HG03025 (cell line): ENCODE data around the gene POU2F1.

Source experiments
- ATAC-seq: cut with Tn5 transposase; IDR thresholded peaks from one replicate; pipeline ENCODE4 v1.9.1; 2021; ENCODE audit warnings: mild to moderate bottlenecking, moderate library complexity; ENCODE audit not compliant: unreplicated experiment, low FRiP score

The POU2F1 gene

DNA sequence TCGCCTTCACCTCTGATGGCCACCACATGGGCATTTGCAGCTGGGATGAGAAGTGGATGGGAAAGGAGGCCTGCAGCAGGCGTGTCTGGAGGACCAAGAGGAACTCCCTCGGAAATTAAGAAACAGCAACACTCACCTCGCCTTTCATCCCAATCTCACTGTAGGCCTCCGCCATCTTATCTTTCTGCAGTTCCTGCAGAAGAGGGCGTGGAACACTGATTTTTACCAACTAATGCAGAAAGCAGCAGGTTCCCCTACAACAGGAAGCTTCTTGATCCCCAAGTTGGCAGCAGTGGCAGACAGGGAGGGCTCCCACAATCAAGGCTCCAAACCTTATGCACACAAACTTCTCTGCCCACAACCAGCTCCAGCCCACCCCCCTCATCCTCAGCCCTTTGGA lies 213.2 kb downstream of the POU2F1 start:
- no peak for ATAC-seq

DNA sequence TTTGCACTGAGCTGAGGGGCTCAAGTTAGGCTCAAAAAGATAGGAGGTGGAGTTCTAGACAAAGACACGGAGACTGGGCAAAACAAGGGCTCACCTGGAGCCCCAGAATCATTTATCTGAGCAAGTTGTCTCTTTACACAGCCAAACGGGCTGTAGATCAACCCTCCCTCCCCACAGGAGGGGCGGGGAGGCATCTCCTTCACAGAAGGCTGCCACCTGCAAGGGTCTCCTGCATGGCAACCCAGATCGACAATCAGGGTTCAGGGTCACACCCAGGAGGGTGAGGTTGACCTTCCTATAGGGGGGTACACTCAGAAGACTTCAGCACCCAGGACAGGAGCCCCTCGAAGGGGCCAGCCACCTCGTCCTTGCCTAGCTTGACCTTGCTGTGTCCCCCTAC lies 213.6 kb downstream of the POU2F1 start:
- ATAC-seq = no peak

DNA sequence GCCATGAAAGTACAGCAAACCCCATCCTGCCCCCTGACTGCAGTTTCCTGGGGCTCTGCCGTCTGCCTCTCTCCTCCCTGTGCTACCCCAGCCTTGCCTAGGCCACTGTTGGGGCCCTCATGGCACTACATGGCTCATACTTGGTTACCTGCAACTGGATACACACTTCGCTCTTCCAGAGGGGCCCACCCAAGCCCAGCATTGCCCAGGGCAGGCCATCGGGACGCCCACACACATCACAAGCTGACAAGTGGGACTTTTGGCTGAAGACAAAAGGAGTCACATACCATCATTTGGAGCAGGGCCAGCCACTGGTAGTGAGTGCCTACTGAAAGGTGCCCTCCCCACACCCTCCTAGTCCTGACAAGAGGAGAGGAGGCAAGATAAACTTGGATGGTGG lies 214.8 kb downstream of the POU2F1 start:
- no peak for ATAC-seq

DNA sequence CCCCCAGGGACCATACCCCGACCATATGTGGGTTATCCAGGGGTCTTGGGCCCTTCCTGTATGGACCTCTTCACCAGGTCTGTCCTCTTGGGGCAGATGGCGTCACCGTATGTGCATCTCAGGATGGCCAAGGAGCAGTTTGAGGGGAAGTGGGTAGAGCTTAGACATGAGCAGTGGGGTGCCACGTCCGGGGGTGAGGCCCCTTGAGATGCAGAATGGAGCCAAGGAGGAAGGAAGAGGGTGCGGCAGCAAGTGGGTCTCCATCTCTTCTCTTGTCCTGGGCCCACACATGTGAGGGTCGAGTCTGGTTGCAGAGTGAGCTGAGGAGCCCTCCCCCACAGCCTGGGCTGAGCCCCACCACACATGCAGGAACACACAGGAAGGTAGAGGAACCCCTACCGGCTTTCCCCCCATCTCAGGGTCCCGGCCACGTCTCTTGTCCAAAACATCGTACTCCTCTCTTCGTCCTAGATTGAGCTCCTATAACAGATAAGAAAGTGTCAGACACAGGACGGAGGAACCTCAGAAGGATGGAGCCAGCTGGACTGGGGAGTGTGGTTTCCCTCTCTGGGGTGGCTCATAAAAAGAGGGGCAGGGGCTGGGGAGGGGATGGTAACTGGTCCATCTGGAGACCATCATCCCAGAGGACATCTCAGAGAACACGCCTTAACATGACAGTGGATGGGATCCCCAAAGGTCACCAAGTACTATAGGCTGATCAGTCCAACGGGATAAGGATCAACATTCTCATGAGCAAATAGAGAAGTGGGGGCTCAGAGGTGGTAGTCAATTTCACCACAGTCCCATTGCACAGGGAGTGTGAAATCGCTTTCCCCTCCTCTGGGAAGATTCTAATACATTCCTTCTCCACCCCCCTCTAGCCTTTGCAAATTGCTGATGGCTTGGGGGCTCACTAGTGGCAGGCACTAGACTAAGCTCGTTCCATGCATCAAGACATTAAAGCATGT lies 217.8 kb downstream of the POU2F1 start:
- ATAC-seq = no peak

DNA sequence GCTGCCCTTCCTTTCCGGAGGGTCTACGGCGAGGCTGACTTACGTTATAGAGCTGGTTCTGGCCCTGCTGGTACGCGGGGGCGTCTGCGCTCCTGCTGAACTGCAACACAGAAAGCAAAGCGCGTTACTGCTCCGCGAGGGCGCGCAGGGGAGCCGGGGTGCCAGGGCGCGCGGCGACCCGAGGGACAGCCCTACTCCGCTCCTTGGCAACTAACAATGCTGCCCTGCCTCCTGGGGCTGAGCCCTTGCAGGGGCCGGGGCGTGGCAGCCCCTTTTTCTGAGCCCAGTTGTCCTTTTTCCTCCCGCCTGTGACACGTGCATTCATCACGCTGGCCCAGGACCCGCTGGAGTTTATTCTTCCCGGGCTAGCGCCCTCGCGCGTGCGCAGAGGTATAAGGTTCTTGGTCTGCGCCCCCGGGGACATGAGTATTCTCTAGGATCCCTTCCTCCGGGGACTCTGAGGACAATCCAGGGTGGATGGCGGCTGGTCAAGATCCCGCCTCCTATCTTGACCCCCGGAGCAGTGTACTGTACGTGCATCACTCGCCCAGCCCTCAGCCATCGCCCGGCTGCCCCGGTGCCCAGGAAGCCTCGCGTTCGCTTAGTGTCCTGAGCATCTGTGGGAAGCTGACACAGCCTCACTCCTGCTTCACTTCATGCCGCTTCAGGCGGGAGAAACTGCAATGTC lies 218.8 kb downstream of the POU2F1 start:
- ATAC-seq = no peak

DNA sequence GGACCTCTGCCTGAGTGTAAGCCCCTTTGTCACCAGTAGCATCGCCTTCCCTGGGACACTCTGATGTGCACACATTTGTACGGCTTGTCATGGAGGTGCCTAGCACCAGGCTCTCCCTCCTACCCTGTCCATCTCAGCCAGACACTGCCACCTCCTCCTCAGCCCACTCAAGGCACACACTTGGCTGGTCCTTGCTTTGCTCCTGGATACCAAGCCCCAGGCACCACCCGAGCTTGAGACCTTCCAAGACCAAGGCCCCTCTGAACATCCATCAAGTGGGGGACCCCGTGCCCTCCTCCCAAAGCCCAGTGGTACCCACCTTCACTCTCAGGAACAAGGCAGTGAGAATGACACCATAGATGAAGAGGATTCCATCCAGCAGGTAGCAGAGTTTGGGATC lies 219.7 kb downstream of the POU2F1 start:
- no peak for ATAC-seq

DNA sequence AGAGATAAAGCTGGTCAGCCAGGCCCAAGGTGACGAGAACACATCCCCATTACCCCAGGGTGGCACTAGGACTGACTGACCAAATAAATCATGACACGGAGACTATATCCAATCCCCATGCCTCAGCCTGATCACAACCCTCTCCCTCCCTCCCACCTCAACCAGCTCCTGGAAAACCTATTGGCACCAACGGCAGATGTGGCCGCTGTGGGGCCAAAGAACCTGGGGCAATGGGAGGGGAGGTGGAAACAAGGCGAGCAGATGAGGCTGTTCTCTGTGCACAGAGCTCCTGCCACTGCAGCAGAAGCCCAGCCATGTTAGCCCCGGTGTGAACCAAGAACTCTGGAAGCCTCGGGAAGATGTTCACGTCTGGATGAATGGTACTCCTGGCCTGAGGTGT lies 220.1 kb downstream of the POU2F1 start:
- ATAC-seq = no peak

DNA sequence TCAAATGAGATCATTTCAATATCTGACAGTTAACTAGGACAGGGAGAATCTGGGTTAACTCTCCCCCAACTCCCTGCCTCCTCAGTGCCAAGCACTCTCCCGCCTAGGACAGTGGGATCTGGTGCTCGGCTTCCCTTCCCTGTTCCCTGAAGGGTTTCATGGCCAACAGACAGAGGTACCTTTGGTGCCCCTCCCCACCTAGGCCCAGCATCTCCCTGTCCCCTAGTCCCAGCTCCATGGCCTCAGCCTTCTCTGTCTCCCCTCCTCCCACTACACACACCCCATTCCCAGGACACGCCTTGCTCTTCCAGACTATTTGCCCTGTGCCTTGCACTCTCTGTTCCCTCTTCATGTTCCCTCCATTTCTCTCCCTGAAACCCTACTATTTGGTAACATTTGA lies 220.5 kb downstream of the POU2F1 start:
- no peak for ATAC-seq

DNA sequence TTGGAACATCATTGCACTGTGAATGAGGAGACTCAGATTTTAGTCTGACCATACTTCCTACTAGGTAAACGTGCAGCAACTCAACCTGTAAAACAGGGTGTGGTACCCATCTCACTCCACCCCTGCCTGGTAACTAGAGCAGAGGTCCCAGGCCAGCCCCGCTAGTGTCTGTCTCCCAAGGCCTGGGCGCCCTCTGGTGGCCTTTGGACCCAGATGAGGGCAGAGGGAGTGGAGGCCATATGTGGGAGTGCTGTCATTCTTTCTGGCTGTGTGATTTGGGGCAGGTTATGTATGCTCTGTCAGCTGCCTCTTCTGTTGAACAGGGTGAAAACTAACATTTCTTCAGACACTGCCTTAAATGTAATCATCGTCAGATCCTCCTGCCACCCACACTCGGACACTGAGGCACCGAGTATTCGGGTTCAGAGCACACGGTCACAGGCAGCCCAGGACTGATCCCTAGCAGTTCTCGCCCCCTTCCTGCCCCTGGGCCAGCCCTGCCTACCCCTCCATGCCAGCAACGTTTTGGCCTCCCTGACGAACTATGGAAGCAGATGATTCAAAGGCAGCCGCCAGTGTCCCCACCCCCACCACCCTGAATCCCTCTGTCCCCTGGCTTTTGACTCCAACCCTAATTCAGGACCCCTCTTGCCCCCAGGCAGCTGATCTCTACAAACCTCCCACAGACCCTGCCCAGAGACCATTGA lies 221.6 kb downstream of the POU2F1 start:
- ATAC-seq = peak; percentile 79

DNA sequence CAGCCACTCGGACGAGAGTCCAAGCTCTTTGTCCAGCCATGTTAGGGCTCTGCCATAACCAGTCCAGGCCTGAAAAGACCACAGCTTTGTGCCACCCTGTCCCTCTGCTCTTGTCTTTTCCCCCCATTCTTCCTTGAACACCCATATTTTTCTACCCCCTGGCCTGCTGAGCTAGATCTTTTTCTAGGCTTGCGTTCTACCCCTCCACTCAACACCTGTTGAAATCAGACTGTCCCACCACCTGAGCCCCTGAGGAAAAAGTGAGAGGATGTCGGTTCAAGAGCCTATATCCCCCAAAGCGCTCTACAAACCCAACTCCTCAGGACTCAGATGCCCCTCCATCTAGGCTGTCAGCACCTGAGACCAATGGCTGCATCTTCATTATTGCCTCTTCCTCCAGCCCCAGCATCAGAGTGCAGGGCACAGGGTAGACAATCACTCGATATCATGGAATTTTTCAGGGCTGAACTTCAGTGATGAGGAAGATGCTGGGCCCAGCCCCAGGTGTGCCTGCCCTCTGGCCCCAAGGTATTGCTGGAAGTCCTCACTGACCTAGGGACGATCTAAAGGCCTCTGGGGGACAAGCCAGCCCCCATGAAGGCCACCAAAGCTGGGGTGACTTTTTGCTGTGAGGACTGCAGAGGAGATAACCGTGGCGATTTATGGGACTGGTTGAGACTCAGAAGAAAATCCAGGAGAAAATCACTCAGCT lies 222.3 kb downstream of the POU2F1 start:
- no peak for ATAC-seq

DNA sequence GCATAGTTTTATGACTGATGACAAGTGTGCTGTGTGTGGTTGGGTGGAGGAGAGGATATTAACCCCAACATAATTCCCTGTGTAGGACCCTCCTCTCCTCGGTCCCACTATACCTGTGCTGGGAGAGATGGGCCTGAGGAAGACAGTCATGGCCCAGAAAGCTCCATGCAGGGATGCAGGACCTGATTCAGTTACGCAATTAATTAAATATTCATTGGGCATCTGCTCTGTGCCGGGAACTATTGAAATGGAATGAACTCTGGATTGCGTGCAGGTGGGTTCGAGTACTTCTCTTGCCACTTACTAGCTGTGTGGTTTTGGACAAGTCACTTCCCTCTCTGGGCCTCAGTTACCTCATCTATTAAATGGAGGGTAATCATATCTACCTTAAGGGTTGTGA lies 223.1 kb downstream of the POU2F1 start:
- ATAC-seq = no peak

DNA sequence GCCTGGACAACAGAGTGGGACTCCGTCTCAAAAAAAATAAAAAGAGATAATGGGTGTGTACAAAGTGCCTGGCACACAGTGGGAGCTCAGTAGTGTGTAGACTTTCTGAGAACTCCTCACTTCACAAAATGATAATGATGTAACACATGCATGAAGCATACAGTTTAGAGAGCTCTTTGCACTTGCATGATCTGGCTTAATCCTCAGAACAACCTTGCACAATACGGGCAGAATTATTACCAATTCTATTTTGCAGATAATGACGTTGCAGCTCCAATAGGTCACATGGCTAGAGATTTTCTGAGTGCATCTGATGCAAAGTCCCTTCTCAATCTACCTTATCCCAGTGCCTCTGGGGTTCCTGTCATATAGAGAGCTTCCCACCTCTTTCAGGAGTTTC lies 226.3 kb downstream of the POU2F1 start:
- no peak for ATAC-seq

DNA sequence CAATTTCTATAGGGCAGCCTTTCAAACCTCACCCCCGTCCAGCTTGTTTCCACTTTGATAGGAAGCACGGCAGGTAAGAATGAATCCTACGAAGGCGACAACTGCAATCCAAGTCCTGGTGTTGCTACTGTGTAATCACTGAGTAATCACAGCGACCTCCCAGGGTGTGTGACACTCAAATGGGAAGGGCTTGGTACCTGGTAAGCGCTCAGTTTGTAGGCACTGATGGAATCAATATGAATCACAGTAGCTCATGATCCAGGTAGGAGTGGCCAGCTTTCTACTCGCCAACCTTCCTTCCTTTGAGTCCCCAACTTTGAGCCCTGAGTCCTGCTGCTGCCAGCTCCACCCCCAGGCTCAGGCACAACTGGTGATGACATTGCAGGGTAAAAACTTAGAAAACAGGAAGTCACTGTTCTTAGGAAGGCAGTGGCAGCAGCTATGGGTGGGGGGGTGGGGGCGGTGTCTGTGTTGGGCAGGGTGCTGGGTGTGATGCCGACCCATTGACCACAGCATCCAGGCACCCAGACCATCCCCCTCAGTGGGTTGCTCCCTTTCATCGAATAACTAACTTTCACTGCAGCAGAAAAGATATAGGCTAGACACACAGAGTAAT lies 226.9 kb downstream of the POU2F1 start:
- no peak for ATAC-seq

DNA sequence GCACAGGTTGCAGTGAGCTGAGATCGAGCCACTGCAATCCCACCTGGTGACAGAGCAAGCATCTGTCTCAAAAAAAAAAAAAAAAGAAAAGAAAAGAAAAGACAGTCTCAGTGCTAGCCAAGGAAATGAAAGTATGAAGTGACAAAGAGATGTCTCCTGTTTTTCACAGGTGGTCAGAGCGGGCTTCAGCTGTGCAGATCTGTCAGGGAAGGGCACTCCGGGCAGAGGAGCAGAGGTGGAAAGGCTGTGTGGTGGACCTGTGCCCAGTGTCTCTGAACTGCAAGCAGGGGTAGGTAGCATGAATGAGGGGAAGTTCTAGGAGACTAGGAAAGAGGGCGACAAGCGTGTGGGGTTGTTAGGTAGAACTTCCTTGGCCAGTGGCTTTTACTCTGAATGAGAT lies 230.2 kb downstream of the POU2F1 start:
- no peak for ATAC-seq

DNA sequence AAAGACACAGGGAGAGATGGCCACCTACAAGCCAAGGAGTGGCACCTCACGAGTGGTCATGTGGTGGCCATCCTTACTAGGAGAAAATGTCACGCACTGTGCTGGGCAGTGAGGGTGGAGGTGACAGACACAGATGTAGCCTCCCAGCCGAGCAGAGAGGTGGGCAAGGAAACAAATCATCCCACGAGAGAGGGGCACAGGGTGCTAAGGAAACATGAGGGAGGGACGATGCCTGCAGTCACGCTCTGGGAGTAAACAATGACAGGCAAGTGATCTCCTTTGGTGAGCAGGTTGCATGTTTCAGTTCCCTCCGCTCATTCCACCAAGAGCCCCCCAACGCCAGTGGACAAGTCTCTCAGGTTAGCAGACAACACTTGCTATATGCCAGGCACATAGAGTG lies 231.8 kb downstream of the POU2F1 start:
- no peak for ATAC-seq

DNA sequence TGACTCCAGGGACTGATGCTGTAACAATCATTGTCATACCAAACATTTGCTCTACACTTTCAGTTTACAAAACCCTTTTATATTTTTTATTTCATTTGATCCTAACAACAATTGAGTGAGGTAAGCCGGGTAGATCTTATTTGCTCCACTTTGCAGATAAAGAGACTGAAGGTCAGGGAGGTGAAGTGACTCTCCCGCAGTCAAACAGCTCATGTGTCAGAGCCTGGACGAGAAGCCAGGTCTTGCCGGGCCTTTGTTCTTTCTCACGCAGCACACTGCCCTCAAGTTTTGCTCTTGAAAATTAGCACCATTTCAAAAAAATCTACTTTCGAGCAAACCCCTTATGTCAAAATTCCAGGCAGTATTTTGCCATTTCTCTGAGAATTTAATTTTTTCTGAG lies 232.4 kb downstream of the POU2F1 start:
- ATAC-seq = no peak

DNA sequence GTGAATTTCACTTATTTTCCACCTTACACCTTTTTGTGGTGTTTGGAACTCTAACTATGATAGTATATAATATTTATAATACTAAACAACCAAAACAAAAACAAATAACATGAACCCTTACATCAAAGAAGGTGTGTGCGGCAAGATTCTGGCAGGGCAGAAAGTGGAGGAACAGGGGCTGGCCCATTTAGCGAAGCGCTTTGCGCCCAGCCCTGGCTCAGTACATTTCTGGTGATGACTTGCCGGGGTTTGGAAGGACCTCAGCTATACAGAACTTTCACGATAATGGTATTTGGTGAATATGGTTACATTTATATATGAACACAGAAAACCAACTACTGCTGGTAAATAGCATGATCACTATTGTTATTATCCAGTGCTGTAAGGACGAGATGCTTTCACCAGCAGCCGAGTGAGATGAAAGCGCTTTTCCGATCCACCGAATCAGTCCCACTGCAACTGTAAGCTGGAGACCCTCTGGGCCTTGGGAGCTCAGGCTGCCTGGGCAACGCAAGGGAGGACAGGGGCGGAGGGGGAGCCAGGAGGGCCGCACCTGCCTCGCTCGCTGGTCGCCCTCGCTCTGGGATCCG lies 233.7 kb downstream of the POU2F1 start:
- ATAC-seq = no peak

DNA sequence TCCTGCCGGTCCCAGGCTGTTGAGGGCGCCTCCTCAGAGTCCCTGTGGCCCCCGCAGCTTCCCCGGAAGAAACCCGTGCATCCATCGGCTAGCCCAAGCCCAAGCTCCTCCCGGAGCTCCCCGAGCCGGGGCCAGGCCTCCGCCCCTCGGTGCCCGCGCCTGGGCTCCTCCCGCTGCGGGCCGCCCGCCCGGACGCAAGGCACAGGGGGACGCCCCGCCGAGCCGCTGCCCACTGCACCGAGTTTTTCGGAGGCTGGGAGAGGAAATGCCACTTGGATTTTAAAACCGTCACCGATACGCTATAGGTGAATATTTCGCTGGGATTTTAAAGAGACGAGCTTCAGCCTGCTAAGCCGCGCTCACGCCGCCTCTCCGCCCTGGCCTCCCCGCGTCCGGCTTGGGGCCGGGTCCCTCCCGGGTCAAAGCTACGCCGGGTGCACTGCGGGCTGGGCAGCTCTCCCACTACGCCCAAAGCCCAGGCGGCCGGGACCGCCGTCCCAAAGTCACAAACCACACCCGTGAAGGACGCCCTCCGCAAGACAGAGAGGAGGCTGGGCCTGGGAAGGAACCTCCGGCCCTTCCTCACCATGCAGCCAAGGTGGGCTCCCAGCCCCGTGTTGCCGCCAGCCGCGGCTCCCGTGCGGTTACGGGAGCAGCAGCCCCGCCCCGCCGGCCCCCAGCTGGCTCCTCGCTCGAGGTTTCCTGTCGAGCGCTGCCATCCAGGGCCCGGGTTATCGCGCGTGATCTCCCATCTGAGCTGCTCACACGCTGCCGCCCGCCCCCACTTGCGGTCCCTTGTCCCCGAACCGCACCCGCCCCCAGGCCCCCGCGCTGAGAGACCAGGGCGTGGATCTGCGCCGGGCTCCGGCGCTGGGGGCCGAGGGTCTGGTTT lies 234.5 kb downstream of the POU2F1 start:
- ATAC-seq = no peak
